ENCODE measurements around the gene RPS6KA2. TPM values are rescaled to one million over a fixed set of nuclear protein-coding genes. Genes with fewer than 3 reads are reported as not detected.

The RPS6KA2 gene
- total RNA-seq, 4 donors from 2014 or later = 12.1 to 116 (median 26.4) TPM

DNA sequence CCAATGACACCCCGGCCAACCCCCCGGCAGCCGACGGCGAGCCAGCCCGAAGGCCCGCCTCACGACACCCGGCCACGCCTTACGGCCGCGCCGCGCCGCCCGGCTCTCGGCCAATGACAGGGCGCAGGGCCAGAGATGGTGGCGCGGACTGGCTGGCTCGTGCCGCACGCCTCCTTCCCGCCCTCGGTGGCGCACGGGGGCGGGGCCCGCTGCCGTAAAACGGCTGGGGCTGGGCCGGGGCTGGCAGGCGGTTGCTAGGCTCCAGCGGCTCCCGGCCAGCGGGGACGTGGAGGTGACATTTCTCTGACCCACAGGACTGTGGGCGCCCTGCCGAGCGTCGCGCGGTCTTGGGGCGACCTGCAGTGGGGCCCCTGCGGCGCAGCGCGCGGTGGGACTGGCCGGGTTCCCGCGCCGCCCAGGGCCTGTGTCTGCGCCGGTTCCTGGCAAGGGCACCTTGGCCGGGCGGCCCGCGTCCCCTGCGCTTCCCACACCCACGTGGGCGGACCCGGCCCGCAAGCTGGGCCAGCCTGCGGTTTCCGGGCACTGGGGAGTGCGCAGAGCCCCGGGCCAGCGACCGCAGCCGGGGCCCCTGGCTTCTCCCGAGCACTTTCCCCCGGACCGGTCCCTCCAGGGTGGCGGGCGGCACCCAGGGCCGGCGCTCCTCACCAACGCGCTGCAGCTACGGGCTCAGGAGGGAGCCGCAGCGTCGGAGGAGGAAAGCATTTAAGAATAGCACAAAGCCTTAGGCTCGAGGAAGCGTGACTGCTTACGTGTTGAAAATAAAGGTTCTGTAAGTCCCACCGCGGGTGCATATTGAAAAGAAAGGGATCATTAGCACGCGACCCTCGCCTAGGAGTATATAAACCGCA is 243.9 kb downstream of the RPS6KA2 start, which contains the start of gene MPC1:
Gene MPC1 (minus strand): TSS at position 8 of the 869 bp plus-strand sequence. CDS start 64 bp downstream, outside the sequence.
- Histone ChIP-seq H3K27ac (peak within 1 kb of the TSS; percentile 95 to 96 (median 96)), H3K4me1 (peaks cover 0 to 9% (median 0%) of the 10 kb centered on the region in 4 donors)
- TF ChIP-seq, protein P1, sequence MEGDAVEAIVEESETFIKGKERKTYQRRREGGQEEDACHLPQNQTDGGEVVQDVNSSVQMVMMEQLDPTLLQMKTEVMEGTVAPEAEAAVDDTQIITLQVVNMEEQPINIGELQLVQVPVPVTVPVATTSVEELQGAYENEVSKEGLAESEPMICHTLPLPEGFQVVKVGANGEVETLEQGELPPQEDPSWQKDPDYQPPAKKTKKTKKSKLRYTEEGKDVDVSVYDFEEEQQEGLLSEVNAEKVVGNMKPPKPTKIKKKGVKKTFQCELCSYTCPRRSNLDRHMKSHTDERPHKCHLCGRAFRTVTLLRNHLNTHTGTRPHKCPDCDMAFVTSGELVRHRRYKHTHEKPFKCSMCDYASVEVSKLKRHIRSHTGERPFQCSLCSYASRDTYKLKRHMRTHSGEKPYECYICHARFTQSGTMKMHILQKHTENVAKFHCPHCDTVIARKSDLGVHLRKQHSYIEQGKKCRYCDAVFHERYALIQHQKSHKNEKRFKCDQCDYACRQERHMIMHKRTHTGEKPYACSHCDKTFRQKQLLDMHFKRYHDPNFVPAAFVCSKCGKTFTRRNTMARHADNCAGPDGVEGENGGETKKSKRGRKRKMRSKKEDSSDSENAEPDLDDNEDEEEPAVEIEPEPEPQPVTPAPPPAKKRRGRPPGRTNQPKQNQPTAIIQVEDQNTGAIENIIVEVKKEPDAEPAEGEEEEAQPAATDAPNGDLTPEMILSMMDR (IDR thresholded peaks at IDR 0.05) = no peak
- TF ChIP-seq POLR2A (IDR thresholded peaks at IDR 0.05) = peak; percentile 82 to 83

DNA sequence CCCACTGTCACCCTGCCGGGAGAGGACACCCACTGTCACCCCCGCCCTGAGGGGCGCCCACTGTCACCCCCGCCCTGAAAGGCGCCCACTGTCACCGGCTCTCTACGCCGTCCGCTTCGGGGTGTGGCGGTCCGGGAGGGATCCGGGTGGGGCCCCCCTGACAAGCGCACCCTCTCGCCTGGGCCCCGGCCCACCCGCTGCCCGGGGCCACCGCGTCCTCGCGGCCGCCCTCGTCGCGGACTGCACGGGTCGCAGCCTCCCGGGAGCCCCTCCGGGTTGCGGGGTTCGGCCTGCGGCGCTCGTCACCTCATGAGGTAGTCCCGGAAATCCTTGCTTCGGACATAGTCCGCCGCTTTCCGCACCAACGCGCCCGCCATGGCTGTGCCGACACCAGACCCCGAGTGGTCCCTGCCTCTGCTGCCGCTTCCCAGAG is 244.5 kb downstream of the RPS6KA2 start:
- TF ChIP-seq POLR2A (IDR thresholded peaks at IDR 0.05) = peak in 1 of 2 donors; percentile 63
- TF ChIP-seq, protein P1 (IDR thresholded peaks at IDR 0.05) = no peak
- no peak for DNase-seq
- H3K27ac ChIP-seq = peak overlapping the region; percentile 95 to 96 (median 96)
- peaks cover 0 to 9% (median 0%) of the 10 kb centered on the region in 4 donors for H3K4me1 ChIP-seq
- H3K27me3 ChIP-seq = no peaks in the 10 kb centered on the region
- peak overlapping the region; percentile 82 to 98 (median 91) for H3K4me3 ChIP-seq
- no peaks in the 10 kb centered on the region for H3K9me3 ChIP-seq
- H3K36me3 ChIP-seq = no peaks in the 10 kb centered on the region

More for the DNA sequence above, 243.9 kb downstream of the RPS6KA2 start, which contains the start of gene MPC1:
- DNase-seq = peak; percentile 92 to 99 (median 98)
- H3K4me3 ChIP-seq = peak within 1 kb of the TSS; percentile 82 to 98 (median 91)
- no peaks in the 10 kb centered on the region for H3K9me3 ChIP-seq
- H3K36me3 ChIP-seq = no peaks in the 10 kb centered on the region
- no peaks in the 10 kb centered on the region for H3K27me3 ChIP-seq

DNA sequence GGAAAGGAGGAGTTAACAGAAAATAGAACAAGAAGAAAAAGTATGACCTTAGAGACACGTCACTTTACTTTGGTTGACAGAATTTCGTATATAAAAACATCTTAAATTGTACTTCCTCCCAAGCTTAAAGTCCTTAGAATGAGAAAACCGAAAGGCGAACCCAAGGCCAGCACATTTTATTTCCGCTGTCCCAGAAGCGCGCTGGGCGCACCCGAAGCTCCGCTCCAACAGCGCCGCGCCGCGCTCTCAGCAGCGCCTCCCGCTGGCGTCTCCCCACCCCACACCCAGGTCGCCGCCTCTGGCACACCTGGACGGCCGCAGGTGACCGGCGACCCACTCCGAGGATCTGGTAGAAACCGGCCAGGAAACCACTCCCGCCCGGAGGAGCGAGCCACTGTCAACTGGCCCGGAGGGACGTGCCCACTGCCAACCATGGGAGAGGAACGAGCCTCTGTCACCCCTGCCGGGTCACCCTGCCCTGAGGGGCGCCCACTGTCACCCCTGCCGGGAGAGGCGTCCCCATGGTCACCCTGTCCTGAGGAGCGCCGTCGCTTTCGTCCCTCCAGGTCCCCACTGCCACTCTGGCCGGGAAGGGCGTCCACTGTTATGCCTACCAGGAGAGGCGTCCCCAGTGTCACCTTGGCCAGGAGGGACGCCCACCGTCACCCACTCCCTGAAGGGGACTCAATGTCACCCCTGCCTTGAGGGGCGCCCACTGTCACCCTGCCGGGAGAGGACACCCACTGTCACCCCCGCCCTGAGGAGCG is 245.1 kb downstream of the RPS6KA2 start:
- H3K27me3 ChIP-seq = no peaks in the 10 kb centered on the region
- peak overlapping the region; percentile 82 to 98 (median 91) for H3K4me3 ChIP-seq
- H3K4me1 ChIP-seq = peaks cover 0 to 9% (median 0%) of the 10 kb centered on the region in 4 donors
- H3K36me3 ChIP-seq = no peaks in the 10 kb centered on the region
- H3K27ac ChIP-seq = peak overlapping the region; percentile 95 to 96 (median 96)
- peak; percentile 78 to 94 (median 93) for DNase-seq
- TF ChIP-seq, protein P1 (IDR thresholded peaks at IDR 0.05) = peak; percentile 64 to 94 (median 84)
- TF ChIP-seq POLR2A (IDR thresholded peaks at IDR 0.05) = peak in 1 of 2 donors; percentile 39
- H3K9me3 ChIP-seq = no peaks in the 10 kb centered on the region

DNA sequence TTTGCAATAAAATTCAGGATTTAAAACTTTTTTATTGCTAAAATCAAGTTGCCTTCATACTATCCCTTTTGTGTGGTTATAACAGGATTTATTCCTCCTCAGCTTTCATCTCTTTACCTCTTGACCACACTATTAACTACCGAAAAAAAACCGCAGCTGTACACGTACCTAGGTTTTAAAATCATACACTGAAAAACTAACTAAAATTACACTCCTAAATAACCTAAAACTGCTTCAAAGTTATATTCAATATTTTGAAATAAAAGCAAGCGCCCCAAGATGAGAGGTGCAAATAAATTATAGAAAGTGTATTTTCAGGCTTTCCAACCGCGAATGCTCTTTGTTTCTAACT is 245.7 kb downstream of the RPS6KA2 start:
- Histone ChIP-seq H3K27me3 (no peaks in the 10 kb centered on the region), H3K36me3 (no peaks in the 10 kb centered on the region), H3K9me3 (no peaks in the 10 kb centered on the region), H3K4me3 (peak overlapping the region; percentile 82 to 98 (median 91)), H3K4me1 (peaks cover 0 to 9% (median 0%) of the 10 kb centered on the region in 4 donors), H3K27ac (peak overlapping the region; percentile 95 to 96 (median 96))
- DNase-seq = no peak
- TF ChIP-seq, protein P1 (IDR thresholded peaks at IDR 0.05) = no peak
- no peak for TF ChIP-seq POLR2A (IDR thresholded peaks at IDR 0.05)

DNA sequence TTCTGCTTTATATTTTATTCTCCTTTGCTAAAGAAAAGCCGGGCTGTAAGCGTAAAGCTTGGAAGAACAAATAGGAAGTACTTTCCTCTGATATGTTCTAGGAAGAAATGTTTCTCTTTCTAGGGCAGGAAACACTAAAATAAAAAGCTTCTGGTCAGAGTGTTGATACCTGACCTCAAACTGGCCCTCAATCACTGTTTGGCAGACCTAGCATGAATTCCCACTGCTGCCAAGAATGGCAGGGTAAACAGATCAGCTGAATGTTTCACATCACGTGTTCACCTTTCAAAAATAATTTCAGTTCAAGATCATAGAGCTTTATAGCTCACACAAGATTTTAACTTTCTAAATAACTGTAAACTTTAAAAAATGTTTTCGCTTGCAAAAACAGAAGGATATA is 247.3 kb downstream of the RPS6KA2 start:
- Histone ChIP-seq H3K27ac (no peak overlapping the region), H3K9me3 (no peaks in the 10 kb centered on the region), H3K4me3 (no peak overlapping the region), H3K4me1 (peaks cover 0 to 9% (median 0%) of the 10 kb centered on the region in 4 donors), H3K27me3 (no peaks in the 10 kb centered on the region), H3K36me3 (no peaks in the 10 kb centered on the region)
- TF ChIP-seq, protein P1 (IDR thresholded peaks at IDR 0.05) = no peak
- TF ChIP-seq POLR2A (IDR thresholded peaks at IDR 0.05) = no peak
- DNase-seq = no peak

Data from Peyer's patch (tissue), 4 donors.